ENCODE measurements around the gene SLC4A11. TPM values are rescaled to one million over a fixed set of nuclear protein-coding genes. Genes with fewer than 3 reads are reported as not detected.

The SLC4A11 gene
- polyA plus RNA-seq, 2 of the 4 experiments (the other 2 are of a cell fraction) = 2.0 to 10.7 TPM

DNA sequence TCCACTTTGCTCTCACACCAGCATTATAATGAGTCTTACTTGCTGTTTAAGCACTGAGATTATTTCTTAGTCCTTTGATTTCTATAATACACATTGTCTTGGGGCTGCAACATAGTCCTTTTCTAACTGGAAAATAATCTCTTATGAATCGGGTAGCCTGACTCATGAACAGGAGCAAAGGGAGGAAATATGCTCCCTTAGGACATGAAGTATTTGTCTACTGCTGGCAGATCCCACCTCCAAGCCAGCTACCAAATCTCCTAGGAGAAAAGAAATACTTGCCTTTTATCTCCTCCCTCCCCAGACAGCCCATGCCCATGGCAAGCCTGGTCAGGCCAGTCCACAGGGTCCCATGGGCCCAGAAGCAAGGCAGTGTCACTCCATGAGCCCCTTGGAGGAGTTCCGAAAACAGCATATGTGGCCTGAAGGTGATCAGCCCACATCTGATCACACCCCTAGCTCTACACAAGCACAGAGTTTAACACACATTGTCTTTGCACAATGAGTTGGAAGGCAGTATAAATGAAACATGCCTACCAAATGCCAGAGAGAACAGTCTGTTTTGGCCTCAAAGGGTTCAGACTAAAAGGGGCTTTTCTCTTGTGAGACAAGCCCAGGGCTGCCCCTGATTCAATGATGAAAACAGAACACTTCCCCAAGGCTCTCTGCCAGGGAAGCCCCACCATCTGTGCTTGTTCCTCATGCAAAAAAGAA is 37.1 kb upstream of the SLC4A11 start:
- CTCF ChIA-PET = interaction anchor here (0.8 to 5.1 kb wide), 12 partner anchors 9 to 223 kb away, joined by 3 to 27 read pairs (median 5); no protein-coding TSS in a partner anchor
- Histone ChIP-seq H3K9me3 (no peaks in the 10 kb centered on the region), H3K4me3 (no peak overlapping the region), H3K27ac (no peak overlapping the region), H3K4me1 (no peaks in the 10 kb centered on the region), H3K4me2 (no peak overlapping the region)
- TF ChIP-seq, protein P1, sequence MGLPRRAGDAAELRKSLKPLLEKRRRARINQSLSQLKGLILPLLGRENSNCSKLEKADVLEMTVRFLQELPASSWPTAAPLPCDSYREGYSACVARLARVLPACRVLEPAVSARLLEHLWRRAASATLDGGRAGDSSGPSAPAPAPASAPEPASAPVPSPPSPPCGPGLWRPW (IDR thresholded peaks at IDR 0.05) = no peak
- TF ChIP-seq FOSB (CRISPR knock-in tag; IDR thresholded peaks at IDR 0.05) (no peak), HDAC2 (IDR thresholded peaks at IDR 0.05) (no peak), HOXA7 (CRISPR knock-in tag; IDR thresholded peaks at IDR 0.05) (no peak)
- DNase-seq (ENCODE audit: low read depth in 1 of 2, low spot score in 1 of 2) (no peak), ATAC-seq (peak; percentile 6 to 13; a peak in 2 of 6 replicates), FAIRE-seq (no peak)
- 96% methylated on average over 2 of the region's 2 CpGs for WGBS (ENCODE audit: missing lambda C conversion rate)
- POLR2A ChIA-PET = no interaction called here

DNA sequence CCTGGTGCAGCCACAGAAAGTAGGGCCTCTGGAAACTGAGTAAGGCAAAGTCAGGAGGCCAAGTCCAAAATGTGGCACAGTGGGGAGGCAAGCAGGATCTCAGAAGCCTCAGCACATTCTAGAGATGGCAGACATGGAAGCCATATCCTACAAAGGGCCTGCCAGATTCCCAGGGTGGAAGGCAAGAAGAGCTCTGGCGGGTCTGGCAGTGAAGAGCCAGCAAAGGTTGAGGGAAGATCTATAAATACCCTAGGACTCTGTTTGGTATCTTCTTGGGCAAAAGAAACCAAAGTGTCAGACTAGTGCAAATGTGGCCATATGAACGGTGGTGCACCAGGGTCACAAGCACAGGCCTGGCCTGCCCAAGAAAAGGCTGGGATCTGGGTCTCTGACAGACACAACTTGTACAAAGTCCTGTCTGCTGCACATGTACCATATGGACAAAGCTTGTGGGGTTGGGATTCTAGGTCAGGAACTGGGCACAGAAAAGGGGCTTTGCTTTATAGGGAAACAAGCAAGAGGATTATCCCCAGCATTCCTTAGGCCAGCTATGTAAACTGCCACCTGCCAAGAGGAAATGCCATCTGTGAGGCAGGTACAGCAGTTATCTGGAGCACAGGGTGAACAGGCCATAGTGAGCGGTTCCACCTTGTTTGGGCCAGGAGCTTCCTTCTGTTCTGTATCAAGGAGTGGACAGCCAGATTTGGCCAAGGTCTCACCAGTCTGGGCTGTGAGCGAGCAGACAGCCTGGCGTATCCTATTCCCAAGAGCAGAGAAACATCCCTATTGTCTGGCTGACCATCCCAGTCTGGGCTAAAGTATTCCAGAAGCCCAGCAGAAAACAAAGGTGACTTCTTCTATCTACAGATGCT is 36.3 kb upstream of the SLC4A11 start:
- no peak for FAIRE-seq
- CTCF ChIA-PET = interaction anchor here (0.7 to 5.1 kb wide), 9 partner anchors 12 to 222 kb away, joined by 3 to 27 read pairs (median 5); no protein-coding TSS in a partner anchor
- WGBS (ENCODE audit: missing lambda C conversion rate) = 96% methylated on average over 5 of the region's 5 CpGs

DNA sequence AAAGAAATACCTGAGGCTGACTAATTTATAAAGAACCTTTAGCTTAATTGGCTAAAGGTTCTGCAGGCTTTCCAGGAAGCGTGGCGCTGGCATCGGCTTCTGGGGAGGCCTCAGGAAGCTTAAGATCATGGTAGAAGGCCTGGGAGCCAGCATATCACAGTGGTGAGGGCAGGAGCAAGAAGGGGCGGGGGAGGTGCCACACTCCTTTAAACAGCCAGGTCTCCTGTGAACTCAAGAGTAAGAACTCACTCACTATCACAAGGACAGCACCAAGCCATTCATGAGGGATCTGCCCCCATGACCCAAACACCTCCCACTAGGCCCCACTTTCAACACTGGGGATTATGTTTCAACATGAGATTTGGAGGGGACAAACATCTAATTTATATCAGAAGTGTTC is 34.4 kb upstream of the SLC4A11 start:
- DNase-seq (ENCODE audit: low read depth in 1 of 2, low spot score in 1 of 2) (no peak), ATAC-seq (no peak), FAIRE-seq (no peak)
- ChIA-PET CTCF (interaction anchor here (0.9 to 1.4 kb wide), 7 partner anchors 9 to 62 kb away, joined by 3 to 6 read pairs (median 3); no protein-coding TSS in a partner anchor), POLR2A (no interaction called here)
- no peak overlapping the region for H3K4me2 ChIP-seq
- H3K9me3 ChIP-seq = no peaks in the 10 kb centered on the region
- 95% methylated on average over 4 of the region's 4 CpGs for WGBS (ENCODE audit: missing lambda C conversion rate)
- no peak overlapping the region for H3K4me3 ChIP-seq
- no peaks in the 10 kb centered on the region for H3K4me1 ChIP-seq
- TF ChIP-seq, protein P2, sequence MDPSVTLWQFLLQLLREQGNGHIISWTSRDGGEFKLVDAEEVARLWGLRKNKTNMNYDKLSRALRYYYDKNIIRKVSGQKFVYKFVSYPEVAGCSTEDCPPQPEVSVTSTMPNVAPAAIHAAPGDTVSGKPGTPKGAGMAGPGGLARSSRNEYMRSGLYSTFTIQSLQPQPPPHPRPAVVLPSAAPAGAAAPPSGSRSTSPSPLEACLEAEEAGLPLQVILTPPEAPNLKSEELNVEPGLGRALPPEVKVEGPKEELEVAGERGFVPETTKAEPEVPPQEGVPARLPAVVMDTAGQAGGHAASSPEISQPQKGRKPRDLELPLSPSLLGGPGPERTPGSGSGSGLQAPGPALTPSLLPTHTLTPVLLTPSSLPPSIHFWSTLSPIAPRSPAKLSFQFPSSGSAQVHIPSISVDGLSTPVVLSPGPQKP (IDR thresholded peaks at IDR 0.05; ENCODE audit: low read depth, low read length) = no peak
- TF ChIP-seq, protein P1 (IDR thresholded peaks at IDR 0.05) = no peak
- H3K27ac ChIP-seq = no peak overlapping the region

More for the DNA sequence above, 36.3 kb upstream of the SLC4A11 start:
- POLR2A ChIA-PET = no interaction called here
- DNase-seq (ENCODE audit: low read depth in 1 of 2, low spot score in 1 of 2) = no peak
- Histone ChIP-seq H3K9me3 (no peaks in the 10 kb centered on the region), H3K27ac (no peak overlapping the region), H3K4me1 (no peaks in the 10 kb centered on the region), H3K4me2 (no peak overlapping the region), H3K4me3 (no peak overlapping the region)
- no peak for ATAC-seq
- TF ChIP-seq FOXS1 (CRISPR knock-in tag; IDR thresholded peaks at IDR 0.05) = no peak
- TF ChIP-seq NFE2L2 (conservative IDR thresholded peaks at IDR 0.05; ENCODE audit: low read length) = no peak
- no peak for TF ChIP-seq RNF2 (IDR thresholded peaks at IDR 0.05; ENCODE audit: borderline replicate concordance, low read depth)
- TF ChIP-seq, protein P3, sequence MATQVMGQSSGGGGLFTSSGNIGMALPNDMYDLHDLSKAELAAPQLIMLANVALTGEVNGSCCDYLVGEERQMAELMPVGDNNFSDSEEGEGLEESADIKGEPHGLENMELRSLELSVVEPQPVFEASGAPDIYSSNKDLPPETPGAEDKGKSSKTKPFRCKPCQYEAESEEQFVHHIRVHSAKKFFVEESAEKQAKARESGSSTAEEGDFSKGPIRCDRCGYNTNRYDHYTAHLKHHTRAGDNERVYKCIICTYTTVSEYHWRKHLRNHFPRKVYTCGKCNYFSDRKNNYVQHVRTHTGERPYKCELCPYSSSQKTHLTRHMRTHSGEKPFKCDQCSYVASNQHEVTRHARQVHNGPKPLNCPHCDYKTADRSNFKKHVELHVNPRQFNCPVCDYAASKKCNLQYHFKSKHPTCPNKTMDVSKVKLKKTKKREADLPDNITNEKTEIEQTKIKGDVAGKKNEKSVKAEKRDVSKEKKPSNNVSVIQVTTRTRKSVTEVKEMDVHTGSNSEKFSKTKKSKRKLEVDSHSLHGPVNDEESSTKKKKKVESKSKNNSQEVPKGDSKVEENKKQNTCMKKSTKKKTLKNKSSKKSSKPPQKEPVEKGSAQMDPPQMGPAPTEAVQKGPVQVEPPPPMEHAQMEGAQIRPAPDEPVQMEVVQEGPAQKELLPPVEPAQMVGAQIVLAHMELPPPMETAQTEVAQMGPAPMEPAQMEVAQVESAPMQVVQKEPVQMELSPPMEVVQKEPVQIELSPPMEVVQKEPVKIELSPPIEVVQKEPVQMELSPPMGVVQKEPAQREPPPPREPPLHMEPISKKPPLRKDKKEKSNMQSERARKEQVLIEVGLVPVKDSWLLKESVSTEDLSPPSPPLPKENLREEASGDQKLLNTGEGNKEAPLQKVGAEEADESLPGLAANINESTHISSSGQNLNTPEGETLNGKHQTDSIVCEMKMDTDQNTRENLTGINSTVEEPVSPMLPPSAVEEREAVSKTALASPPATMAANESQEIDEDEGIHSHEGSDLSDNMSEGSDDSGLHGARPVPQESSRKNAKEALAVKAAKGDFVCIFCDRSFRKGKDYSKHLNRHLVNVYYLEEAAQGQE (IDR thresholded peaks at IDR 0.05) = no peak
- no peak for TF ChIP-seq MAFK (IDR thresholded peaks at IDR 0.05; ENCODE audit: partially characterized antibody)
- no peak for TF ChIP-seq CBX8 (IDR thresholded peaks at IDR 0.05)
- no peak for TF ChIP-seq CHD4 (IDR thresholded peaks at IDR 0.05; ENCODE audit: borderline replicate concordance)
- no peak for TF ChIP-seq RCOR1 (IDR thresholded peaks at IDR 0.05; ENCODE audit: low read depth, low read length)
- TF ChIP-seq MYC (IDR thresholded peaks at IDR 0.05; ENCODE audit: borderline replicate concordance, low read length) = no peak
- TF ChIP-seq NPAS2 (CRISPR knock-in tag; IDR thresholded peaks at IDR 0.05; ENCODE audit: borderline replicate concordance) = no peak
- no peak for TF ChIP-seq ZSCAN20 (CRISPR knock-in tag; IDR thresholded peaks at IDR 0.05)
